Activated T-helper 17 cell treated with anti-CD3 and anti-CD28 coated beads, Interleukin-2, amount 50 U/mL, for 72 hours (primary cell): ENCODE results near the gene TRMT13. TPM values are rescaled to one million over a fixed set of nuclear protein-coding genes. Genes with fewer than 3 reads are reported as not detected.
A peak's percentile ranks its signal among the peaks of the same experiment; 100 is the strongest.

Source experiments
- ATAC-seq: fragments of 150-1000 bp; cut with Tn5 transposase; replicated peaks from 2 replicates; pipeline ENCODE4 v1.10.0; 2021; ENCODE audit warnings: mild to moderate bottlenecking, moderate library complexity
- H3K27ac Mint-ChIP-seq: one replicate; pipeline ENCODE4 v1.8.0; 2022; ENCODE audit warnings: mixed read lengths
- H3K27me3 Mint-ChIP-seq: one replicate; pipeline ENCODE4 v1.8.0; 2022; ENCODE audit warnings: mixed read lengths
- H3K36me3 Mint-ChIP-seq: one replicate; pipeline ENCODE4 v1.8.0; 2022; ENCODE audit warnings: low read depth, mild to moderate bottlenecking, mixed read lengths
- H3K4me1 Mint-ChIP-seq: one replicate; pipeline ENCODE4 v1.8.0; 2022; ENCODE audit warnings: mixed read lengths
- H3K4me3 Mint-ChIP-seq: one replicate; pipeline ENCODE4 v1.8.0; 2022; ENCODE audit warnings: mild to moderate bottlenecking, mixed read lengths
- H3K9me3 Mint-ChIP-seq: one replicate; pipeline ENCODE4 v1.8.0; 2022; ENCODE audit warnings: mixed read lengths
- total RNA-seq, 2 donors: library from RNA; stranded (reverse); gene quantifications; one replicate each; pipeline ENCODE4 v1.2.3, GENCODE V29; 2022

TRMT13 gene
- total RNA-seq, result 10 to 100 TPM; 18.4 to 23.5 TPM

GRCh38 chr1:100132566-100133477 is at the start of gene TRMT13, which contains the start of gene SASS6:
TRMT13 (plus strand) TSS chr1:100133163; CDS start chr1:100133169, 6 bp downstream.
SASS6 (minus strand) TSS chr1:100132930; CDS start chr1:100132814, 116 bp downstream.
- Mint-ChIP-seq H3K9me3 (no peaks in the 10 kb centered on the region), H3K27me3 (no peaks in the 10 kb centered on the region), H3K36me3 (peaks cover 35% of the 10 kb centered on the region), H3K27ac (peak within 1 kb of the TSS; percentile 96), H3K4me3 (peak within 1 kb of the TSS; percentile 93), H3K4me1 (peaks cover 22% of the 10 kb centered on the region)
- peak; percentile 95 for ATAC-seq

- Mint-ChIP-seq H3K4me1 (no peaks in the 10 kb centered on the region), H3K27ac (no peak overlapping the region), H3K4me3 (no peak overlapping the region), H3K36me3 (peaks cover 75% of the 10 kb centered on the region), H3K9me3 (no peaks in the 10 kb centered on the region), H3K27me3 (no peaks in the 10 kb centered on the region)
- no peak for ATAC-seq
These were observed 45.6 kb upstream of the TRMT13 start for GRCh38 chr1:100087396-100087795.

- Mint-ChIP-seq H3K27me3 (no peaks in the 10 kb centered on the region), H3K27ac (peak overlapping the region; percentile 22), H3K4me1 (no peaks in the 10 kb centered on the region), H3K4me3 (no peak overlapping the region), H3K9me3 (no peaks in the 10 kb centered on the region), H3K36me3 (peaks cover 77% of the 10 kb centered on the region)
- no peak for ATAC-seq
These were observed 43.9 kb upstream of the TRMT13 start for GRCh38 chr1:100089082-100089481.

- no peaks in the 10 kb centered on the region for H3K9me3 Mint-ChIP-seq
- H3K27me3 Mint-ChIP-seq, result no peaks in the 10 kb centered on the region
- peak overlapping the region; percentile 5 for H3K27ac Mint-ChIP-seq
- no peak for ATAC-seq
- peaks cover 79% of the 10 kb centered on the region for H3K36me3 Mint-ChIP-seq
- no peaks in the 10 kb centered on the region for H3K4me1 Mint-ChIP-seq
- no peak overlapping the region for H3K4me3 Mint-ChIP-seq
These were observed 42.5 kb upstream of the TRMT13 start for GRCh38 chr1:100090471-100090870.

GRCh38 chr1:100100202-100100601 is 32.8 kb upstream of the TRMT13 start:
- Mint-ChIP-seq H3K36me3 (peaks cover 71% of the 10 kb centered on the region), H3K4me3 (no peak overlapping the region), H3K9me3 (no peaks in the 10 kb centered on the region), H3K27ac (peak overlapping the region; percentile 9), H3K4me1 (no peaks in the 10 kb centered on the region), H3K27me3 (no peaks in the 10 kb centered on the region)
- no peak for ATAC-seq

GRCh38 chr1:100101564-100101963 is 31.4 kb upstream of the TRMT13 start:
- no peak overlapping the region for H3K27ac Mint-ChIP-seq
- no peaks in the 10 kb centered on the region for H3K4me1 Mint-ChIP-seq
- peaks cover 77% of the 10 kb centered on the region for H3K36me3 Mint-ChIP-seq
- H3K9me3 Mint-ChIP-seq, result no peaks in the 10 kb centered on the region
- ATAC-seq, result no peak
- H3K4me3 Mint-ChIP-seq, result no peak overlapping the region
- H3K27me3 Mint-ChIP-seq, result no peaks in the 10 kb centered on the region

GRCh38 chr1:100107696-100108095 is 25.3 kb upstream of the TRMT13 start:
- H3K36me3 Mint-ChIP-seq, result peaks cover 61% of the 10 kb centered on the region
- ATAC-seq, result no peak
- H3K9me3 Mint-ChIP-seq, result no peaks in the 10 kb centered on the region
- no peaks in the 10 kb centered on the region for H3K27me3 Mint-ChIP-seq
- no peaks in the 10 kb centered on the region for H3K4me1 Mint-ChIP-seq
- H3K4me3 Mint-ChIP-seq, result no peak overlapping the region
- H3K27ac Mint-ChIP-seq, result no peak overlapping the region

- no peaks in the 10 kb centered on the region for H3K27me3 Mint-ChIP-seq
- no peaks in the 10 kb centered on the region for H3K4me1 Mint-ChIP-seq
- ATAC-seq, result no peak
- H3K36me3 Mint-ChIP-seq, result peaks cover 49% of the 10 kb centered on the region
- H3K4me3 Mint-ChIP-seq, result no peak overlapping the region
- H3K9me3 Mint-ChIP-seq, result no peaks in the 10 kb centered on the region
- H3K27ac Mint-ChIP-seq, result no peak overlapping the region
These were observed 23.4 kb upstream of the TRMT13 start for GRCh38 chr1:100109554-100110066.

GRCh38 chr1:100115524-100115923 is 17.4 kb upstream of the TRMT13 start:
- Mint-ChIP-seq H3K27me3 (no peaks in the 10 kb centered on the region), H3K9me3 (no peaks in the 10 kb centered on the region), H3K4me1 (no peaks in the 10 kb centered on the region), H3K4me3 (no peak overlapping the region), H3K27ac (no peak overlapping the region), H3K36me3 (peaks cover 53% of the 10 kb centered on the region)
- ATAC-seq, result no peak

GRCh38 chr1:100122177-100122576 is 10.8 kb upstream of the TRMT13 start:
- Mint-ChIP-seq H3K4me1 (no peaks in the 10 kb centered on the region), H3K4me3 (no peak overlapping the region), H3K9me3 (no peaks in the 10 kb centered on the region), H3K36me3 (peaks cover 54% of the 10 kb centered on the region), H3K27me3 (no peaks in the 10 kb centered on the region), H3K27ac (no peak overlapping the region)
- ATAC-seq, result no peak

- no peaks in the 10 kb centered on the region for H3K27me3 Mint-ChIP-seq
- peaks cover 17% of the 10 kb centered on the region for H3K36me3 Mint-ChIP-seq
- H3K4me1 Mint-ChIP-seq, result peaks cover 13% of the 10 kb centered on the region
- no peak for ATAC-seq
- no peak overlapping the region for H3K27ac Mint-ChIP-seq
- H3K9me3 Mint-ChIP-seq, result no peaks in the 10 kb centered on the region
- H3K4me3 Mint-ChIP-seq, result no peak overlapping the region
These were observed 5.7 kb upstream of the TRMT13 start for GRCh38 chr1:100127226-100127625.

- no peaks in the 10 kb centered on the region for H3K27me3 Mint-ChIP-seq
- H3K4me3 Mint-ChIP-seq, result peak overlapping the region; percentile 23
- H3K9me3 Mint-ChIP-seq, result no peaks in the 10 kb centered on the region
- ATAC-seq, result no peak
- H3K36me3 Mint-ChIP-seq, result peaks cover 26% of the 10 kb centered on the region
- H3K4me1 Mint-ChIP-seq, result peaks cover 22% of the 10 kb centered on the region
- H3K27ac Mint-ChIP-seq, result peak overlapping the region; percentile 20
These were observed 2.3 kb upstream of the TRMT13 start for GRCh38 chr1:100130552-100131077.

GRCh38 chr1:100131623-100132022 is 1.3 kb upstream of the TRMT13 start:
- Mint-ChIP-seq H3K36me3 (peaks cover 23% of the 10 kb centered on the region), H3K4me3 (peak overlapping the region; percentile 93), H3K27ac (peak overlapping the region; percentile 96), H3K9me3 (no peaks in the 10 kb centered on the region), H3K4me1 (peaks cover 22% of the 10 kb centered on the region), H3K27me3 (no peaks in the 10 kb centered on the region)
- ATAC-seq, result no peak

GRCh38 chr1:100134872-100135271 is 1.9 kb downstream of the TRMT13 start:
- Mint-ChIP-seq H3K4me1 (peaks cover 17% of the 10 kb centered on the region), H3K27me3 (no peaks in the 10 kb centered on the region), H3K27ac (no peak overlapping the region), H3K9me3 (no peaks in the 10 kb centered on the region), H3K36me3 (peaks cover 56% of the 10 kb centered on the region), H3K4me3 (peak overlapping the region; percentile 93)
- ATAC-seq, result no peak

GRCh38 chr1:100137602-100138001 is 4.6 kb downstream of the TRMT13 start:
- ATAC-seq, result no peak
- Mint-ChIP-seq H3K4me3 (no peak overlapping the region), H3K9me3 (no peaks in the 10 kb centered on the region), H3K36me3 (peaks cover 79% of the 10 kb centered on the region), H3K4me1 (peaks cover 9% of the 10 kb centered on the region), H3K27ac (no peak overlapping the region), H3K27me3 (no peaks in the 10 kb centered on the region)
